ENCODE results near the gene BCR.

- TF ChIP-seq CTCF (IDR thresholded peaks at IDR 0.05; ENCODE audit: low read depth, low read length) = no peak
- TF ChIP-seq POLR2A (IDR thresholded peaks at IDR 0.05; ENCODE audit: extremely low read depth, insufficient read length) = no peak
- no peak for TF ChIP-seq MAX (IDR thresholded peaks at IDR 0.05; ENCODE audit: low read depth, low read length)
- no peak for TF ChIP-seq MYC (IDR thresholded peaks at IDR 0.05; ENCODE audit: low read depth, low read length)
These were observed 25.2 kb downstream of the BCR start for GRCh38 chr22:23205339-23206049.

Data from NB4 (cell line).